GM21423 (cell line): ENCODE measurements around the gene TOP3A.
A peak's percentile ranks its signal among the peaks of the same experiment; 100 is the strongest.
"Not testable (repeated sequence)": the region's sequence is repeated elsewhere in the genome, so short reads cannot be mapped to it uniquely, and the experiment has no call there.

ENCODE experiments used
- ATAC-seq: cut with Tn5 transposase; IDR thresholded peaks from one replicate; pipeline ENCODE4 v1.9.1; 2021; ENCODE audit warnings: mild to moderate bottlenecking, moderate library complexity; ENCODE audit not compliant: unreplicated experiment

The TOP3A gene

GRCh38 chr17:18314731-18315561 is at the start of gene TOP3A, which contains the start of gene SMCR8:
TOP3A (minus strand) TSS chr17:18314994; CDS start chr17:18314778, 216 bp downstream.
SMCR8 (plus strand) TSS chr17:18315293; CDS start chr17:18315790, 497 bp downstream.
- peak; percentile 78 for ATAC-seq

GRCh38 chr17:18364166-18364565 is 49.4 kb upstream of the TOP3A start:
- no peak for ATAC-seq

GRCh38 chr17:18363101-18364049 is 48.6 kb upstream of the TOP3A start, which contains the start of gene SHMT1:
SHMT1 (minus strand) TSS chr17:18363550; CDS start chr17:18355981, 7,569 bp downstream.
- ATAC-seq: peak; percentile 99

- ATAC-seq: no peak
These were observed 47.9 kb upstream of the TOP3A start for GRCh38 chr17:18362698-18363100.

GRCh38 chr17:18361837-18362697 is 47.3 kb upstream of the TOP3A start:
- no peak for ATAC-seq

- ATAC-seq: no peak
These were observed 45.7 kb upstream of the TOP3A start for GRCh38 chr17:18360518-18360917.

GRCh38 chr17:18356624-18357023 is 41.8 kb upstream of the TOP3A start:
- ATAC-seq: no peak

GRCh38 chr17:18353541-18353940 is 38.7 kb upstream of the TOP3A start:
- no peak for ATAC-seq

- no peak for ATAC-seq
These were observed 29.2 kb upstream of the TOP3A start for GRCh38 chr17:18344021-18344420.

GRCh38 chr17:18339933-18340332 is 25.1 kb upstream of the TOP3A start:
- ATAC-seq: no peak

- not testable (repeated sequence) for ATAC-seq
These were observed 23.4 kb upstream of the TOP3A start for GRCh38 chr17:18338158-18338557.

GRCh38 chr17:18332909-18333489 is 18.2 kb upstream of the TOP3A start:
- no peak for ATAC-seq

GRCh38 chr17:18331879-18332278 is 17.1 kb upstream of the TOP3A start:
- no peak for ATAC-seq

GRCh38 chr17:18328643-18329204 is 13.9 kb upstream of the TOP3A start:
- no peak for ATAC-seq

- no peak for ATAC-seq
These were observed 12.8 kb upstream of the TOP3A start for GRCh38 chr17:18327556-18327955.

GRCh38 chr17:18327093-18327492 is 12.3 kb upstream of the TOP3A start:
- ATAC-seq: no peak

GRCh38 chr17:18326572-18326971 is 11.8 kb upstream of the TOP3A start:
- no peak for ATAC-seq

- ATAC-seq: no peak
These were observed 11.2 kb upstream of the TOP3A start for GRCh38 chr17:18326039-18326438.

GRCh38 chr17:18324140-18325050 is 9.6 kb upstream of the TOP3A start:
- no peak for ATAC-seq
